Gastrocnemius medialis (tissue), 4 donors: Measurements from ENCODE around the gene TOR1AIP2. TPM values are rescaled to one million over a fixed set of nuclear protein-coding genes. Genes with fewer than 3 reads are reported as not detected.

ENCODE experiments used
- ATAC-seq, 2 donors: fragments of 150-250 bp; one replicate each; pipeline ENCODE4 v1.9.1; 2016
- DNase-seq, 2 donors: peaks; one replicate each; pipeline ENCODE4 v3.0.0-alpha.2; 2019
- H3K27ac ChIP-seq, 4 donors: fragments of 200-600 bp; sonication (generic); 1 replicate in 1 of 4; 2 replicates in 3 of 4; pipeline ENCODE4 v1.5.1; 2016 to 2018; ENCODE audit warnings: mild to moderate bottlenecking in 2 of 4, moderate library complexity in 1 of 4
- H3K27me3 ChIP-seq, 3 donors: fragments of 200-600 bp; sonication (generic) in 2 of 3; 1 replicate in 1 of 3; 2 replicates in 2 of 3; pipeline versions ENCODE4 v1.5.1 to v1.6.0; 2016 to 2019; ENCODE audit warnings: mild to moderate bottlenecking in 1 of 3, moderate library complexity in 1 of 3
- H3K36me3 ChIP-seq, 2 donors: fragments of 200-600 bp; sonication (generic) in 1 of 2; one replicate each; pipeline ENCODE4 v1.5.1; 2017 to 2018
- H3K4me1 ChIP-seq, 2 donors: fragments of 200-600 bp; sonication (generic) in 1 of 2; one replicate each; pipeline ENCODE4 v1.5.1; 2016 to 2017; ENCODE audit warnings: mild to moderate bottlenecking in 2 of 2
- H3K4me3 ChIP-seq, 4 donors: fragments of 200-600 bp; sonication (generic) in 3 of 4; 1 replicate in 1 of 4; 2 replicates in 3 of 4; pipeline ENCODE4 v1.5.1; 2016 to 2019; ENCODE audit warnings: mild to moderate bottlenecking in 2 of 4
- H3K9me3 ChIP-seq, 3 donors: fragments of 200-600 bp; sonication (generic) in 2 of 3; 1 replicate in 1 of 3; 2 replicates in 2 of 3; pipeline ENCODE4 v1.5.1; 2016 to 2019
- POLR2A ChIP-seq, 2 donors: fragments of 450-650 bp; IDR thresholded peaks; one replicate each; pipeline ENCODE4 v1.6.1; 2017; ENCODE audit warnings: antibody characterized with exemption in 2 of 2, mild to moderate bottlenecking in 2 of 2, moderate library complexity in 2 of 2
- in situ Hi-C, 4 donors: fragments of 200-750 bp; cut with MboI; loops; one replicate each; pipeline versions ENCODE4 v1.15.0 to v1.8.0; 2017; ENCODE audit warnings: low sequenced_read_pairs in 4 of 4
- intact Hi-C: fragments of 100-400 bp; cut with DNase I; formaldehyde crosslinking; loops from one replicate; pipeline ENCODE4 v1.15.1; 2023; ENCODE audit warnings: low total_unique reads
- total RNA-seq, 4 donors: library from RNA; depleted of rRNA; stranded (reverse); fragments of >200 nt; gene quantifications; one replicate each; pipeline versions ENCODE4 v1.1.0 to v1.2.3, GENCODE V29; 2016
- TF ChIP-seq, protein P1 (sequence below), 5 experiments: fragments of 450-650 bp in 3 of 5; fragments of 200-600 bp in 2 of 5; sonication (generic) in 2 of 5; IDR thresholded peaks in 4 of 5; conservative IDR thresholded peaks in 1 of 5; 1 replicate in 4 of 5; 2 replicates in 1 of 5; pipeline ENCODE4 v1.5.1; 2016 to 2019; ENCODE audit warnings: antibody characterized with exemption in 5 of 5, mild to moderate bottlenecking in 3 of 5, moderate library complexity in 3 of 5

The TOR1AIP2 gene
- total RNA-seq, 4 donors from 2014 or later, result 78.7 to 274 (median 129) TPM

DNA sequence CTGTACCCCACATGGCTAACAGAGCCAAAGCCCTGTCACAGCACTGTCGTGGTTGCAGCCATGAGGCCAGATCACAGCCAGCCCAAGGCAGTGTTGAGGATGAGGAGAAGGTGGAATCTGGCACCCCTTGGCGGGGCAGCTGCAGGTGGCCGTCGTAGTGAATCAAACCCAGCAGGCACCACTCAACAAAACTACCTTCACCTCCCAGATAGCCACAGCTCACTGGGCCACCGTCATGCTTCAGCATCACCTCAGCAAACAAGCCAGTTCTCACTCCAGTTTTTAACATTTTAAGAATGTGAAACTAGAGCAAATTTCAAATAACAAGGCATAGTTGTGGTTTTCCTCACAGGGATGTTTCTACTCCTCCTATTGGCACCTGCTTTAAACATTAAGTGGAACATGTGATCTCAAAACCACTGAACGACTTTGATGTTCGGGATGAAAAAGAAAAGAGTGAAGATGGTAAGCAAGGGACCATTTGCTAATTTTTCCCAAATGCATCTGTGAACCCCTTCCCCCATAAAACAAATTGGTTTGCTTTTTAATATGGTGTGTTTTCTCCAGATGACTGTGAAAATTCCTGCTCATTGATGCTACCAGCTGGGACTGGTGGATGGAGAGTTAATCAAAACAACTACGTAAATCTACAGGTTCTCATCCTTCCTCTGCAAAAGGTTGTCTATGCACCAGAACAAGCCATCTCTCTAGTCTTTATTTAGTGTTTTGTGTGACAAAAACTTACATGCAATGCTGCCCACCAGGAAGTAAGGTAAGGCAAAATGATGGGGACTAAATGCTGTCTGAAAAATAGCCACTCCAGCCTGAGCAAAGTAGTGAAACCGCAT, 45.5 kb downstream of the TOR1AIP2 start:
- Histone ChIP-seq H3K4me1 (no peaks in the 10 kb centered on the region), H3K27ac (no peak overlapping the region), H3K27me3 (no peaks in the 10 kb centered on the region), H3K9me3 (no peaks in the 10 kb centered on the region), H3K36me3 (peaks cover 0 to 9% of the 10 kb centered on the region in 2 donors), H3K4me3 (no peak overlapping the region)
- no peak for ATAC-seq
- DNase-seq, result no peak
- in situ Hi-C loops (no loop called here), intact Hi-C loops (no loop called here)
- no peak for TF ChIP-seq POLR2A (IDR thresholded peaks at IDR 0.05)
- TF ChIP-seq, protein P1, sequence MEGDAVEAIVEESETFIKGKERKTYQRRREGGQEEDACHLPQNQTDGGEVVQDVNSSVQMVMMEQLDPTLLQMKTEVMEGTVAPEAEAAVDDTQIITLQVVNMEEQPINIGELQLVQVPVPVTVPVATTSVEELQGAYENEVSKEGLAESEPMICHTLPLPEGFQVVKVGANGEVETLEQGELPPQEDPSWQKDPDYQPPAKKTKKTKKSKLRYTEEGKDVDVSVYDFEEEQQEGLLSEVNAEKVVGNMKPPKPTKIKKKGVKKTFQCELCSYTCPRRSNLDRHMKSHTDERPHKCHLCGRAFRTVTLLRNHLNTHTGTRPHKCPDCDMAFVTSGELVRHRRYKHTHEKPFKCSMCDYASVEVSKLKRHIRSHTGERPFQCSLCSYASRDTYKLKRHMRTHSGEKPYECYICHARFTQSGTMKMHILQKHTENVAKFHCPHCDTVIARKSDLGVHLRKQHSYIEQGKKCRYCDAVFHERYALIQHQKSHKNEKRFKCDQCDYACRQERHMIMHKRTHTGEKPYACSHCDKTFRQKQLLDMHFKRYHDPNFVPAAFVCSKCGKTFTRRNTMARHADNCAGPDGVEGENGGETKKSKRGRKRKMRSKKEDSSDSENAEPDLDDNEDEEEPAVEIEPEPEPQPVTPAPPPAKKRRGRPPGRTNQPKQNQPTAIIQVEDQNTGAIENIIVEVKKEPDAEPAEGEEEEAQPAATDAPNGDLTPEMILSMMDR (IDR thresholded peaks at IDR 0.05 in 4 of 5, conservative IDR thresholded peaks at IDR 0.05 in 1 of 5), result no peak

DNA sequence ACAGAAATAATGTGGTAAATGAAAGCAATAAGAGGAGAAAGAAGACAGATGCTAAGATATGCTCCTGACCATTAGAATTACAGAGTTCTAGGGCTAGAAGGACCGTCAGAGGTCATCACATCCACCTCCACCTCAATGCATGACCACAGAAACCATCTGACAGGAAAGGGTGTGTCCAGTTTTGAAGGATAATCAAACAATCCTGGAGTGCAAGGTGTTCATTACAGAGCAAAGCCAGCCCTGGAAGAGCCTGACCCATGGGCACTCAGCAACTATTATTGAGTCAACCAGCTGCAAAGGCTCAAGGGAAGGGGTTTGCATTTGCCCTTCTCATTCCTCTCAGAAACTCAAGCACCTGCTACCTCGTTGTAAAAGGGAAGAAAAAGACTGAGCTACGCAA, 46.4 kb downstream of the TOR1AIP2 start:
- Histone ChIP-seq H3K27me3 (no peaks in the 10 kb centered on the region), H3K27ac (no peak overlapping the region), H3K36me3 (peaks cover 0 to 7% of the 10 kb centered on the region in 2 donors), H3K4me1 (no peaks in the 10 kb centered on the region), H3K9me3 (no peaks in the 10 kb centered on the region), H3K4me3 (no peak overlapping the region)
- intact Hi-C loops, result no loop called here
- in situ Hi-C loops, result no loop called here
- DNase-seq, result no peak
- ATAC-seq, result no peak
- TF ChIP-seq, protein P1 (IDR thresholded peaks at IDR 0.05 in 4 of 5, conservative IDR thresholded peaks at IDR 0.05 in 1 of 5), result no peak
- no peak for TF ChIP-seq POLR2A (IDR thresholded peaks at IDR 0.05)

DNA sequence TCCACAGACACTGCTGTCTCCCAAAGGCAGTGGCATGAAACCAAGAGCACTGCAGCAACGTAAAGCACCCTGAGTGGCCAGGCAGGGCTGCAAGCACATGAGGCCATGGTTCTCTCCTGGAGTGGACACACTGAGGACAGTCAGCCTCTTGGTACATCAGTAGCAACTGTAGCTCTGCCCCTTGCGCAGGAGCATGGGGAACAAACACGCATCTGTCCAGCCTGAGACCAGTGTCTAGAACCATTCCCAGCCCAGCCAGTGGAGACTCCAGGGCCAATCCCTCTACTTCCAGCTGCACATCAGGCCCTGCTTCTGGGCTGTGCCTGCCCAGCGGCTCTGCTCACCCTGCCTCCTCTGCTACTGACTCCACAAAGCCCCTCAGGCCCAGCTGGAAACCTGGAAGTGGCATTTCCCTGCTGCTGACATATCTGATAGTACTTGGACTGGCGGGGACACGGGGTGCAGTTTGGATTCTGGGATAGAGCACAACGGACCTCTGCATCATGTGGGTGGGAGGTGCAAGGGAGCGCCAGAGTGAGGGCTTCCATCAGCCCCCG, 49.0 kb downstream of the TOR1AIP2 start:
- peaks cover 0 to 6% of the 10 kb centered on the region in 2 donors for H3K4me1 ChIP-seq
- TF ChIP-seq, protein P1 (IDR thresholded peaks at IDR 0.05 in 4 of 5, conservative IDR thresholded peaks at IDR 0.05 in 1 of 5), result no peak
- DNase-seq, result no peak
- H3K27me3 ChIP-seq, result no peaks in the 10 kb centered on the region
- intact Hi-C loops (no loop called here), in situ Hi-C loops (no loop called here)
- ATAC-seq, result no peak
- no peak overlapping the region for H3K4me3 ChIP-seq
- H3K9me3 ChIP-seq, result no peaks in the 10 kb centered on the region
- no peaks in the 10 kb centered on the region for H3K36me3 ChIP-seq
- H3K27ac ChIP-seq, result no peak overlapping the region

DNA sequence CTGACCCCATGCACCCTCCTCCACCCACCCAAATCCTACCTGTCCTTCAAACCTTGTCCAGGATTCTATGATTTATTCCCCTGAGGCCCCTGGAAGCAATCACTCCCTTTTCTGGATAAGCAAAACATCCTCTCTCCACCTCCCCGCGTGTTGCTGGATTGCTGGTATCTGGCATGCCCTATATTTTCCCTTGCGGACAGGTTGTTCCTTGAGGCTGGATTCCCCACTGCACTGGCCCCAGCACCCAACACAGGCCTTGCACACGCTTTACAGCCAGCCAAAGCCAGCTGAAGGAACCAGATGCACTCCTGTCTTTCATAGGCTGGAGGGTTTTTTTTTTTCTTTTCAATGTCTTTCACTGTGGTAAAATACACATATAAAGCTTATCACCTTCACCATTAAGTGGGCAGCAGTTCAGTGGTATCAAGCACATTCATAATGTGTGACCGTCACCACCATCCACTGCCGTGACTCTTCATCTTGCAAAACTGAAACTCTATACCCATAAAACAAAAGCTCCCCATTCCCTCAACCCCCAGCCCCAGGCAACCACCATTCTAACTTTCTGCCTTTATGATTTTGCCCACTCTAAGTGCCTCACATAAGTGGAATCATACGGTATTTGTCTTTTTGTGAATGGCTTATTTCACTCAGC, 50.9 kb downstream of the TOR1AIP2 start:
- DNase-seq, result no peak
- Histone ChIP-seq H3K27me3 (no peaks in the 10 kb centered on the region), H3K36me3 (no peaks in the 10 kb centered on the region), H3K27ac (no peak overlapping the region), H3K9me3 (no peaks in the 10 kb centered on the region), H3K4me3 (no peak overlapping the region), H3K4me1 (peaks cover 0 to 6% of the 10 kb centered on the region in 2 donors)
- ATAC-seq, result peak in 1 of 2 donors; percentile 15
- intact Hi-C loops (no loop called here), in situ Hi-C loops (no loop called here)
- TF ChIP-seq, protein P1 (IDR thresholded peaks at IDR 0.05 in 4 of 5, conservative IDR thresholded peaks at IDR 0.05 in 1 of 5), result no peak
- TF ChIP-seq POLR2A (IDR thresholded peaks at IDR 0.05), result no peak
